SK-N-SH (cell line): ENCODE measurements around the gene CSNK2A2.

Experiments
- CHD2 ChIP-seq: fragments of 150-350 bp; IDR thresholded peaks from 2 replicates; pipeline ENCODE4 v1.6.1; 2018; ENCODE audit warnings: low read length; ENCODE audit not compliant: partially characterized antibody
- MXI1 ChIP-seq: IDR thresholded peaks from 2 replicates; pipeline ENCODE4 v1.6.1; 2012; ENCODE audit warnings: mild to moderate bottlenecking, low read depth, low read length, improper control_type of control experiment
- POLR2AphosphoS5 ChIP-seq: IDR thresholded peaks from 2 replicates; pipeline ENCODE4 v1.6.1; 2012; ENCODE audit warnings: low read depth, low read length
- TF ChIP-seq, protein P1 (sequence below): fragments of 200-600 bp; sonication (generic); IDR thresholded peaks from 2 replicates; pipeline ENCODE4 v1.6.1; 2017; ENCODE audit warnings: antibody characterized with exemption, mild to moderate bottlenecking, moderate library complexity
- TF ChIP-seq, protein P2 (sequence below): IDR thresholded peaks from 2 replicates; pipeline ENCODE4; 2012
- TF ChIP-seq, protein P3 (sequence below): IDR thresholded peaks from 2 replicates; pipeline ENCODE4 v1.4.0; 2012; ENCODE audit warnings: low read depth

DNA sequence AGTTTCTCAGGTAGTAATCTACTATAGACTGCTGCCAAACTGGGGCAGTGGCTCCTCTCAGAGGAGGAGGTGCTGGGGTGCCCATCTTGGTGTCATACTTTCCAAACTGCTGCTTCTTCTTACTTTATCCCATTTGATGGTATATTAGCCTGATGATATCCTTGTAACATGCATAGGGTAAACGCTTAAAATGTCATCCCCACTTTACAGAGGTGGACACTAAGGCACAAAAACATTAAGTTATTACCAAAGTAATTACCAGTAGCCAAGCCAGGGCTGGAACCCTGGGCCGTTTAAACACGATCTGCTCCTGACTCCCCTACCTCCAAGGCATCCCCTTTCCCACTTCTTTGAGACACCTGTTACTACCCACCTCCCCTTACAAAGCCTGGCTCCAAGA, 37.8 kb upstream of the CSNK2A2 start:
- TF ChIP-seq, protein P1, sequence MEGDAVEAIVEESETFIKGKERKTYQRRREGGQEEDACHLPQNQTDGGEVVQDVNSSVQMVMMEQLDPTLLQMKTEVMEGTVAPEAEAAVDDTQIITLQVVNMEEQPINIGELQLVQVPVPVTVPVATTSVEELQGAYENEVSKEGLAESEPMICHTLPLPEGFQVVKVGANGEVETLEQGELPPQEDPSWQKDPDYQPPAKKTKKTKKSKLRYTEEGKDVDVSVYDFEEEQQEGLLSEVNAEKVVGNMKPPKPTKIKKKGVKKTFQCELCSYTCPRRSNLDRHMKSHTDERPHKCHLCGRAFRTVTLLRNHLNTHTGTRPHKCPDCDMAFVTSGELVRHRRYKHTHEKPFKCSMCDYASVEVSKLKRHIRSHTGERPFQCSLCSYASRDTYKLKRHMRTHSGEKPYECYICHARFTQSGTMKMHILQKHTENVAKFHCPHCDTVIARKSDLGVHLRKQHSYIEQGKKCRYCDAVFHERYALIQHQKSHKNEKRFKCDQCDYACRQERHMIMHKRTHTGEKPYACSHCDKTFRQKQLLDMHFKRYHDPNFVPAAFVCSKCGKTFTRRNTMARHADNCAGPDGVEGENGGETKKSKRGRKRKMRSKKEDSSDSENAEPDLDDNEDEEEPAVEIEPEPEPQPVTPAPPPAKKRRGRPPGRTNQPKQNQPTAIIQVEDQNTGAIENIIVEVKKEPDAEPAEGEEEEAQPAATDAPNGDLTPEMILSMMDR = no peak
- TF ChIP-seq, protein P2, sequence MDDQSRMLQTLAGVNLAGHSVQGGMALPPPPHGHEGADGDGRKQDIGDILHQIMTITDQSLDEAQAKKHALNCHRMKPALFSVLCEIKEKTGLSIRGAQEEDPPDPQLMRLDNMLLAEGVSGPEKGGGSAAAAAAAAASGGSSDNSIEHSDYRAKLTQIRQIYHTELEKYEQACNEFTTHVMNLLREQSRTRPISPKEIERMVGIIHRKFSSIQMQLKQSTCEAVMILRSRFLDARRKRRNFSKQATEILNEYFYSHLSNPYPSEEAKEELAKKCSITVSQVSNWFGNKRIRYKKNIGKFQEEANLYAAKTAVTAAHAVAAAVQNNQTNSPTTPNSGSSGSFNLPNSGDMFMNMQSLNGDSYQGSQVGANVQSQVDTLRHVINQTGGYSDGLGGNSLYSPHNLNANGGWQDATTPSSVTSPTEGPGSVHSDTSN = no peak
- no peak for TF ChIP-seq POLR2AphosphoS5
- TF ChIP-seq MXI1 = no peak
- TF ChIP-seq, protein P3, sequence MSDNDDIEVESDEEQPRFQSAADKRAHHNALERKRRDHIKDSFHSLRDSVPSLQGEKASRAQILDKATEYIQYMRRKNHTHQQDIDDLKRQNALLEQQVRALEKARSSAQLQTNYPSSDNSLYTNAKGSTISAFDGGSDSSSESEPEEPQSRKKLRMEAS = no peak
- TF ChIP-seq CHD2 = no peak
